Ramos (cell line): Measurements from ENCODE around the gene CLCF1.

ENCODE experiments used
- in situ Hi-C: fragments of 300-500 bp; cut with MboI; formaldehyde crosslinking; loops from one replicate; pipeline ENCODE4 v1.14.3; 2022; ENCODE audit warnings: low sequenced_read_pairs; ENCODE audit not compliant: unreplicated experiment

Gene CLCF1

GRCh38 chr11:67366961-67367760, 6.2 kb downstream of the CLCF1 start:
- in situ Hi-C loops: no loop called here

GRCh38 chr11:67366546-67366945, 6.9 kb downstream of the CLCF1 start:
- in situ Hi-C loops: no loop called here

DNA sequence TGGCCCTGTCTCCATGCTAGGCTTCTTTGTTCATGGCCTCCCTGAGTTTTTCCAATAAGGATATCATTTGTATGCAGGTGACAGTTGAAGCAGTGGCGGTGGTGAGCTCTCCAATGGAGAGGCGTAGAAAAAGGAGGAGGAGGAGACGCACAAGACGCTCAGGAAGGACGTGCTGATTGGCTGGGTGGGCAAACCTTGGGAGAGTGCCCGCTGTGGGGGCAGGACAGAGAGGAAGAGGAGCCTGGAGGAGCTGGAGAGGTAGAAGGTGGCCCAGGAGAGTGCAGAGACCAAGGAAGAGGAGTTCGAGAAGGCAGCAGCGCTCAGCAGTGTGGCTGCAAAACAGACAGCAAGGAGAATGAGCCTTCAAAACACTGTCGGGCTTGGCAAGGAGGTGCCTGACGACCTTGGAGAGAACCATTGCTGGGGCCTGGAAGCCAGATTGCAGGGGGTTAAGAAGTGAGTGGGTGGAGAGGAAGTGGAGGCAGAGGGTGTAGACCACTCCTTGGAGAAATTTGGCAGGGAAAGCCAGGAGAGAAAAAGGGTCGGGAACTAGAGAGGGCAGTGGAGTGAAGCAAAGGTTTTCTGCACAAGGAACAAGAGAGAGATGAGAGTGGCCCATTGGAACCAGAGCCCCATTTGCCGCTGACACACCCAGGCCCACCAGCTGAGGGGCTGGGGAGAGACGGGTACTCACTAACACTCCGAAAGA, 7.5 kb downstream of the CLCF1 start:
- in situ Hi-C loops: no loop called here

- in situ Hi-C loops: no loop called here
Measured at GRCh38 chr11:67364783-67365722, 8.3 kb downstream of the CLCF1 start.

DNA sequence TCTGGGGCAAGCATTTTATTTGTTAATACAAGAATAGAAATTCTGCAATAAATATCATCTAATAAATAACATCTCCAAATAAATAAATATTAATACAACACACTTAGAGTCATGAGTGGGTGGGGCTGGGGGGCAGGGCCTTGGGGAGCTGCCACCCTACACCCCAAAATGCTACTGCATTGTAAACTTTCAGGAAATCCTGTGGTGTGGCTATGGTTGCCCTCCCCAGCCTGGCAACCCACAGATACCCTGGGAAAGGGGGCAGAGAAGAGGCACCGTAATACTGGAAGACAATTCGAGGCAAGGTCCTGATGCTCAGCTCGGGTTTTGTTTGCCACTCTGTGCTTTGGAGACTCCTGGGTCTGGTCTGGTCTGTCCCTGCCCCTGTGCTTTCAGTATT, 9.2 kb downstream of the CLCF1 start:
- in situ Hi-C loops: no loop called here

DNA sequence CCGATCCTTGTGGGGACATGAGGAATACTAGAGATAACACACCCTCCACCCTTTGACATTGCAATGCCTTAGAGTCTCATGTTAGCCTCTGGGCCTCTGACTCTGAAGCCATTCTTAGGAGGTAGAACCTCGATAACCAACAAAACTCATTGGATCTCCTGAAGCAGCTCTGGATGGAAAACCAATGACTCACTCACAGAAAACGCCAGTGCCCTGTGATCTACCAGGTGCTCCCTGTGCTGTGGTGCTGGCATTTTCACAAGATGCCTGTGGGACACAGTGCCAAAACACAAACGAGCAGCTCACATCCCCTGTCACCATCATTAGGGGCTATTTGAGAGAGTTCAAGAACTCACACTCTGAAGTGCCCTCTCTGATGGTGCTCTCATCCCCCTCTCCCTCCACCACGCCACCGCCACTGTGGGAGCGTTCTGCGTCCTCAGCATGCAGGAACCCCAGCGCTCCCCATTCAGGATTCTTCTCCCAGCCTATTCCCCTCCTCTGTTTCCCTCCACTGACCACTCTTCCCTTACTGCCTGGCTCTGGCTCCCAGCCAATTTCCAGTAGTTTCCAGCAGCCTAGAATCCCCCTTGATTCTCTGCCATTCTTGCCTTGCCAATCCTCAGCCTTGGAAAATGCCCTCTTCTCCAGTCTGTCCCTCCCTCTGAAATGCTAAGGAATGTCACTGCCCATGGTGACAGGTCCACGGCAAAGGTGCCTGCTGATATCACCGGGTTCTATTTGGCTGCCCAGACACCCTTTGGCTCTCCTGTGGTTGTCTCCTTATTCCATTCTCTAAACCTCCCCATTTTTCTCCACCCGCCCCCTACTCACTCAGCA, 15.3 kb downstream of the CLCF1 start:
- in situ Hi-C loops: no loop called here

DNA sequence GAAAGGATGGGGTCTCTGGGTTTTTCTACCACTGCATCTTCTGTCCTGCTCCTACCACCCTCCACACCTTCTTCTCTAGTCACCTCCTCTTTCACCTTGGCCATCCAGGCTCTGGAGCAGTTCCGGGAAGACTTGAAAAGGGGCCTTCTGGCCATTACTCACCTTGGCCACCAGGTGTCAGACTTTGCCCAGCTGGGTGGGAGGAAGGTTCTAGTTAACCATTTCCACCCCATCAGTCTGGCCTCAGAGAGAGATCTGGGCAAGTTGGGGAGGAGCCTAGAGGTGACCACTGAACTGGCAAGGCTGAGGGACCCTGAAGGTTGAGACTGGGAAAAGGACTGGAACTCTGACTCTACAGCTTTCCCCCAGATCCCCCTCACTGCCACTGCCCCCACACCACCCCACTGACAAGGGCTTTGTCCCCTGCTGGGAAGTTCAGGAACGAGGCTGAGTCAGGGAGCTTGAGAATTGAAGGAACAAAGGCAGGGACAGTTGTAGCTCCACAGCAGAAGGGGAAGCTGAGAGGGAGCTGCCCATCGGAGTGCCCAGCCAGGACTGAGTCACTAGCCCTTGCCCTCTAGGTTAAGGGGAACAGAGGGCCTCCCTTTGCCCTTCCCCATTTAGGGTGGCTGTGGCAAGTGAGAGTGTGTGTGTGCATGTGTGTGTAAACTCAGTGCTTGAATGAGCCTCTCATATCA, 16.4 kb downstream of the CLCF1 start:
- in situ Hi-C loops: no loop called here

GRCh38 chr11:67356387-67356863, 17.0 kb downstream of the CLCF1 start:
- in situ Hi-C loops: no loop called here

- in situ Hi-C loops: no loop called here
Measured at GRCh38 chr11:67355794-67356386, 17.5 kb downstream of the CLCF1 start.

GRCh38 chr11:67355023-67355793, 18.2 kb downstream of the CLCF1 start:
- in situ Hi-C loops: no loop called here

DNA sequence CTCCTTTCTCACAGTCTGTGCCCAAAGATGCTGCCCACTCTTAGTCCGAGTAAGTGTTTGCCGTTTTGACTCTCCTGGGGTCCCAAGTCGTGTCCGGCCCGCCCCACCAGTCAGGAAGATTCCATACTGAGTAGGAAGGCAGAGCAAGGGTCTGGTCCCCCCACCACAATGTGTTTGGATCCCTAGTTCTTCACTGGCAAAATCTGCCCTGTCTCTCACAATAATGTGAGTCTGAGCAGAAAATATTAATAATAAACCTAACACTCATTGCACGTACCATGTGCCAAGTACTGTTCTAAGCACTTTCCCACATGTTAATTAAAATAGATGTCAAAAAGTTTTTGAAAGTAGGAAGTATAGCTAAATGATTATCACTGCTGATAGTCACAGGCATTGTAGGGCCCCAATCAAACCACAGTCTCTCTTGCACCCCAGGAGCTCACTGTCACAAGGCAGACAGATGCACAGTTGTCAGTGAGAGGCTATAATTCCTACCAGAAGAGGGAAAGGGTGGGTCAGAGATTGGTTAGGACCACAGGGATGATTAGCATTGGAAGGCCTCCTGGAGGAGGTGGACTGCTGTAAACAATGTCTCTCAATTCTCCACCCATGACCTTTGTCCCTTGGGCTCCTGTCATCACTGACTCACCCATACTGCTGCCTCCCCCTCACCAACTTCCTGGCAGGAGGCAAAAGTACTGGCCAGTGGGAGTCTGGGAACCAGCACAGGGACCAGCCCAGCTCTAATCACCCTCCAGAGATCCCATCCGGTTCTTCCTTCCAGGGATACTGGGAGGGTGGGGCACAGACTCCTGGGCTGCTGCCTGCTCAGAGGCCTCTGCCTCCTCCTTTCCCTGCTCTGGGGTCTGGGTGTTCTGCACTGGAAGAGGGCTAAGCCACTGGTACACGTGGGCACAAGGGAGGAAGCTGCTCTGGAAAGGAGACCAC, 19.0 kb downstream of the CLCF1 start:
- in situ Hi-C loops: no loop called here

GRCh38 chr11:67353317-67354074, 19.9 kb downstream of the CLCF1 start, which contains the start of gene POLD4:
Gene POLD4 (minus strand): TSS chr11:67353546. CDS start chr11:67353399, 147 bp downstream.
- in situ Hi-C loops: no loop called here

DNA sequence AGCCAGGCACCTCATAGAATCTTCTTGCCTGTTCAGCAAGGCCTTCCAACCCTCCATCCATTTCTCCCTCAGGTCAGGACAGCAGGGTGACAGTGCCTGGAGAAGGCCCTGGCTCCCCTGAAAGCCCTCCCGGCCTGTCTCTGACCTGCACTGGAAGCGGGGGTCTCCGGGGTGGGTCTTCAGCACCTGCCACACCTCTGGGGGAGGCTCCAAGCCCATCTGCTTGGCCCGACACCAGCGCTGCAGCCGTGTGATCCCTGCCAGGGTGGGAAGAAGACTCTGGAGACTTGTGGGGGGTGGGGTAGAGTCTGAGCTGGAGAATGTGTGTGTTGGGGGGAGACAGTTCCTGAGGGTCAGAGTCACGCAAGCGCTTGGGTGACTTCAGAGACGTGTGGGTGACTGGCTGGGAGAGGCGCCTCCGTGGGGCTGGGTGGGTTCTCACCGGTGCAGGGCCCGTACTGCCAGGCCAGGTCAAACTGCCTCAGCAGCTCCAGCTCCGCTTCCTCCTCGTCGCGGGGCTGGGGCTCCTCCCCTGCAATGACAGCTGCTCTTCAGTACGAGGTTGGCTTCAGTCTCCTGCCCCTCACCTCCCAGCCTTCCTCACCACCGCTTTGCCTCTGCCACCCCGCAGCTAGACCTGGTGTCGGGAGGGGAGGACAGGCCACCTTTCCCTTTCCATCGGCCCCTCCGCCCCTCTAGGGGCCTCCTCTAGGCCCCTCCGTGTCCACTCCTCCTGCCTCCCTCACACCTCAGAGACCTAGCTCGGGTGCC, 20.7 kb downstream of the CLCF1 start:
- in situ Hi-C loops: no loop called here

GRCh38 chr11:67351275-67352005, 22.0 kb downstream of the CLCF1 start:
- in situ Hi-C loops: no loop called here
